ENCODE results near the gene NUP37. TPM values are rescaled to one million over a fixed set of nuclear protein-coding genes. Genes with fewer than 3 reads are reported as not detected.

The NUP37 gene
- total RNA-seq, 2 donors from 2014 or later, result 59.4 to 74.7 TPM

DNA sequence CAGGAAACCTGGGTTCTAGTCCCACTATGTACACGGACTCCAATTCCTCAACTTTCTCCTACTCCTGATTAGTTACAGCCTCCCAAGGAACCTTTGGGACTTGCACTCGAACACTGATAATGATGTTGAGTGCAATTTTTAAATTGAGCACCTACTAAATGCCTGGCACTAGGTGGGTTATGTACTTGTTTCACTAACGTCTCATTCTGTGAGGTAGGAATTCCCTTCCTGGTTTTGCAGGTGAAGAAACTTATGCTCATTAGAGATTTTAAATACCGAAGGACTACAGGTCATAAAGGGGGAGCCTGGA, 605 bp upstream of the NUP37 start:
- peak overlapping the region; percentile 6 for H3K27ac ChIP-seq (ENCODE audit: low read depth, low read length)
- peak overlapping the region; percentile 86 for H3K27ac Mint-ChIP-seq
- WGBS, 2 experiments (ENCODE audit: insufficient coverage in 1 of 2, insufficient read length in 1 of 2), result 6% methylated on average over 2 to 4 of the region's 4 CpGs

DNA sequence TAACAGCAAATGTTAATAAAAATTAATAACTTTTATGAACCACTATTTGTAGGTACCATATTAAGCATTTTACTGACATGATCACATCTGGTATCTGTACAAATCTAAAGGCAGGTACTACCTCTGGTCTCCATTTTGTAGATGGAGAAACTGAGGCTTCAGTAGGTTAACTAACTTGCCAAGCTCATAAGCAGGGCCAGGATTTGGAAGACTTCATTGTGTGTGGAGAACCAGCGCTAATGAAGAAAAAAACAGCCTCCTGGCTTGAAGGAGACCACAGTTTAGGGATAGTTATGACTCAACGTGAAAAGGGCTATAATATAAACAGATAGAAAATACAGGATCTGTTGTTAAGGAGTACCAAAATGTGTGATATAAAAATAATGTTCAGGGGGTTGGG, 1.0 kb downstream of the NUP37 start:
- peaks cover 10% of the 10 kb centered on the region for H3K4me1 Mint-ChIP-seq
- H3K36me3 Mint-ChIP-seq (ENCODE audit: low read depth), result peaks cover 13% of the 10 kb centered on the region
- Histone ChIP-seq H3K4me1 (ENCODE audit: control insufficient read depth, insufficient read depth, low read length) (no peaks in the 10 kb centered on the region), H3K9me3 (ENCODE audit: control insufficient read depth, low read length) (no peaks in the 10 kb centered on the region), H3K36me3 (ENCODE audit: control insufficient read depth, insufficient read depth, low read length) (peaks cover 27% of the 10 kb centered on the region), H3K27me3 (ENCODE audit: control insufficient read depth, insufficient read depth, low read length, poor library complexity, severe bottlenecking) (no peaks in the 10 kb centered on the region), H3K9ac (ENCODE audit: extremely low read depth, low read length, poor library complexity, severe bottlenecking) (peak overlapping the region; percentile 80), H3K4me3 (ENCODE audit: low read length) (peak overlapping the region; percentile 94), H3K27ac (ENCODE audit: low read depth, low read length) (no peak overlapping the region)
- H3K4me3 Mint-ChIP-seq, result peak overlapping the region; percentile 78
- H3K9me3 Mint-ChIP-seq, result no peaks in the 10 kb centered on the region
- H3K27me3 Mint-ChIP-seq (ENCODE audit: insufficient read depth), result no peaks in the 10 kb centered on the region
- WGBS, 2 experiments (ENCODE audit: insufficient coverage in 1 of 2, insufficient read length in 1 of 2), result 89 to 100% methylated on average over 2 of the region's 2 CpGs
- no peak for TF ChIP-seq CTCF (conservative IDR thresholded peaks at IDR 0.05)
- no peak overlapping the region for H3K27ac Mint-ChIP-seq
- no peak for DNase-seq

More for the DNA sequence above, 605 bp upstream of the NUP37 start:
- peak overlapping the region; percentile 80 for H3K9ac ChIP-seq (ENCODE audit: extremely low read depth, low read length, poor library complexity, severe bottlenecking)
- Mint-ChIP-seq H3K4me1 (peaks cover 10% of the 10 kb centered on the region), H3K27me3 (ENCODE audit: insufficient read depth) (no peaks in the 10 kb centered on the region), H3K4me3 (peak overlapping the region; percentile 78), H3K36me3 (ENCODE audit: low read depth) (peaks cover 17% of the 10 kb centered on the region), H3K9me3 (no peaks in the 10 kb centered on the region)
- H3K36me3 ChIP-seq (ENCODE audit: control insufficient read depth, insufficient read depth, low read length), result peaks cover 27% of the 10 kb centered on the region
- no peaks in the 10 kb centered on the region for H3K4me1 ChIP-seq (ENCODE audit: control insufficient read depth, insufficient read depth, low read length)
- no peaks in the 10 kb centered on the region for H3K27me3 ChIP-seq (ENCODE audit: control insufficient read depth, insufficient read depth, low read length, poor library complexity, severe bottlenecking)
- no peaks in the 10 kb centered on the region for H3K9me3 ChIP-seq (ENCODE audit: control insufficient read depth, low read length)
- peak overlapping the region; percentile 94 for H3K4me3 ChIP-seq (ENCODE audit: low read length)
- no peak for TF ChIP-seq CTCF (conservative IDR thresholded peaks at IDR 0.05)
- DNase-seq, result no peak

GRCh38 chr12:102116392-102116791, 3.5 kb downstream of the NUP37 start:
- TF ChIP-seq CTCF (conservative IDR thresholded peaks at IDR 0.05), result no peak
- Histone ChIP-seq H3K27ac (ENCODE audit: low read depth, low read length) (no peak overlapping the region), H3K4me3 (ENCODE audit: low read length) (no peak overlapping the region), H3K4me1 (ENCODE audit: control insufficient read depth, insufficient read depth, low read length) (no peaks in the 10 kb centered on the region), H3K9ac (ENCODE audit: extremely low read depth, low read length, poor library complexity, severe bottlenecking) (no peak overlapping the region), H3K36me3 (ENCODE audit: control insufficient read depth, insufficient read depth, low read length) (peaks cover 43% of the 10 kb centered on the region), H3K9me3 (ENCODE audit: control insufficient read depth, low read length) (no peaks in the 10 kb centered on the region), H3K27me3 (ENCODE audit: control insufficient read depth, insufficient read depth, low read length, poor library complexity, severe bottlenecking) (no peaks in the 10 kb centered on the region)
- Mint-ChIP-seq H3K36me3 (ENCODE audit: low read depth) (peaks cover 20% of the 10 kb centered on the region), H3K27ac (no peak overlapping the region), H3K4me3 (no peak overlapping the region), H3K27me3 (ENCODE audit: insufficient read depth) (no peaks in the 10 kb centered on the region), H3K4me1 (peaks cover 10% of the 10 kb centered on the region), H3K9me3 (no peaks in the 10 kb centered on the region)
- 93 to 96% methylated on average over 3 to 7 of the region's 7 CpGs for WGBS, 2 experiments (ENCODE audit: insufficient coverage in 1 of 2, insufficient read length in 1 of 2)
- DNase-seq, result no peak

Measured in endodermal cell (in vitro differentiated cells).